ENCODE measurements around the gene C1orf87.

GRCh38 chr1:60035921-60036320 is 37.6 kb downstream of the C1orf87 start:
- TF ChIP-seq CTCF (IDR thresholded peaks at IDR 0.05) (no peak), POLR2A (IDR thresholded peaks at IDR 0.05) (no peak)

All from adrenal gland (tissue), 5 donors.